Femur (tissue), 1 donor: ENCODE measurements around the gene ALG3.

Source experiments
- DNase-seq: peaks from one replicate; pipeline ENCODE4 v3.0.0-alpha.2; 2017

The ALG3 gene

GRCh38 chr3:184234671-184235380, 13.9 kb downstream of the ALG3 start:
- no peak for DNase-seq

- DNase-seq: no peak
These were observed 14.5 kb downstream of the ALG3 start for GRCh38 chr3:184234224-184234623.

GRCh38 chr3:184233127-184233843, 15.5 kb downstream of the ALG3 start:
- DNase-seq: no peak

GRCh38 chr3:184231671-184232070, 17.1 kb downstream of the ALG3 start:
- no peak for DNase-seq

- DNase-seq: no peak
These were observed 17.9 kb downstream of the ALG3 start for GRCh38 chr3:184230603-184231528.

GRCh38 chr3:184230081-184230602, 18.6 kb downstream of the ALG3 start:
- no peak for DNase-seq

GRCh38 chr3:184229394-184230080, 19.2 kb downstream of the ALG3 start, which contains the start of gene VWA5B2:
VWA5B2 (plus strand) TSS chr3:184229585; CDS start chr3:184230529, 944 bp downstream.
- peak; percentile 67 for DNase-seq

- DNase-seq: no peak
These were observed 20.2 kb downstream of the ALG3 start for GRCh38 chr3:184228376-184229137.

GRCh38 chr3:184227481-184227935, 21.3 kb downstream of the ALG3 start:
- no peak for DNase-seq

- no peak for DNase-seq
These were observed 24.8 kb downstream of the ALG3 start for GRCh38 chr3:184223946-184224345.

GRCh38 chr3:184222521-184222920, 26.2 kb downstream of the ALG3 start:
- DNase-seq: no peak

- no peak for DNase-seq
These were observed 29.9 kb downstream of the ALG3 start for GRCh38 chr3:184218814-184219213.

- DNase-seq: no peak
These were observed 37.0 kb downstream of the ALG3 start for GRCh38 chr3:184211718-184212117.

GRCh38 chr3:184211297-184211696, 37.5 kb downstream of the ALG3 start:
- no peak for DNase-seq

GRCh38 chr3:184209146-184209923, 39.4 kb downstream of the ALG3 start:
- DNase-seq: no peak

- no peak for DNase-seq
These were observed 45.2 kb downstream of the ALG3 start for GRCh38 chr3:184203526-184203925.

GRCh38 chr3:184200825-184201224, 47.9 kb downstream of the ALG3 start:
- no peak for DNase-seq

- DNase-seq: no peak
These were observed 50.3 kb downstream of the ALG3 start for GRCh38 chr3:184198509-184198908.

GRCh38 chr3:184196536-184196935, 52.2 kb downstream of the ALG3 start:
- no peak for DNase-seq

- DNase-seq: no peak
These were observed 54.7 kb downstream of the ALG3 start for GRCh38 chr3:184193991-184194539.
